GM21381 (cell line): ENCODE data around the gene MED8.

Experiments
- ATAC-seq: cut with Tn5 transposase; IDR thresholded peaks from one replicate; pipeline ENCODE4 v1.9.1; 2021; ENCODE audit warnings: mild to moderate bottlenecking, moderate library complexity; ENCODE audit not compliant: unreplicated experiment

The MED8 gene

GRCh38 chr1:43339584-43340232, 49.9 kb downstream of the MED8 start:
- ATAC-seq = no peak

GRCh38 chr1:43338001-43338400, 51.6 kb downstream of the MED8 start:
- ATAC-seq = no peak

GRCh38 chr1:43337588-43337987, 52.0 kb downstream of the MED8 start, which contains the start of gene MPL:
TSS of gene MPL (plus strand) at chr1:43337818. CDS start at chr1:43337849, 31 bp downstream.
- no peak for ATAC-seq

- ATAC-seq = no peak
Measured at GRCh38 chr1:43334453-43335205, 55.0 kb downstream of the MED8 start.
